SK-N-SH (cell line): ENCODE data around the gene DIPK1C. TPM values are rescaled to one million over a fixed set of nuclear protein-coding genes. Genes with fewer than 3 reads are reported as not detected.

ENCODE experiments used
- CTCF ChIA-PET: fragments of 300-600, 350-600 bp; formaldehyde crosslinking; extraction: SDS; loops from one replicate; lab custom pipeline; 2021; lab: Yijun Ruan, JAX
- POLR2A ChIA-PET: fragments of 350-600 bp; sonication (Branson Sonifier 250); formaldehyde crosslinking; extraction: SDS; loops from one replicate; lab custom pipeline; 2020; ENCODE audit warnings: antibody characterized with exemption, inconsistent platforms; lab: Yijun Ruan, JAX
- DNase-seq: peaks from one replicate; pipeline ENCODE4 v3.0.0; 2012
- H2AFZ ChIP-seq: fragments of 200-600 bp; sonication (generic); 2 replicates; pipeline ENCODE4 v1.8.1; 2016; ENCODE audit warnings: antibody characterized with exemption, mild to moderate bottlenecking, low read depth
- H3F3A ChIP-seq: fragments of 200-600 bp; sonication (generic); replicated peaks from 2 replicates; pipeline ENCODE3; 2016; ENCODE audit warnings: antibody characterized with exemption, mild to moderate bottlenecking; ENCODE audit not compliant: insufficient read depth
- H3K27ac ChIP-seq, 2 experiments: fragments of 200-500 bp in 1 of 2; fragments of 200-600 bp in 1 of 2; sonication (Bioruptor generic) in 1 of 2; sonication (generic), shearing (Covaris generic) in 1 of 2; 2 replicates each; pipeline versions ENCODE4 v1.5.1 to v1.6.1; 2014 to 2016; ENCODE audit warnings: low read depth in 2 of 2, inconsistent platforms in 1 of 2, low read length in 1 of 2, mild to moderate bottlenecking in 1 of 2, mixed read lengths in 1 of 2
- H3K27me3 ChIP-seq: fragments of 200-600 bp; sonication (generic), shearing (Covaris generic); 2 replicates; pipeline ENCODE4 v1.6.1; 2016; ENCODE audit warnings: mixed run types; ENCODE audit not compliant: insufficient read depth
- H3K36me3 ChIP-seq, 2 experiments: fragments of 200-500 bp in 1 of 2; fragments of 200-600 bp in 1 of 2; sonication (Bioruptor generic) in 1 of 2; sonication (generic) in 1 of 2; replicated peaks in 1 of 2; 2 replicates each; pipeline versions ENCODE3 to v1.5.1; 2014 to 2016; ENCODE audit warnings: low read length in 1 of 2, mild to moderate bottlenecking in 1 of 2; ENCODE audit not compliant: insufficient read depth in 2 of 2, control insufficient read depth in 1 of 2
- H3K4me1 ChIP-seq, 2 experiments: fragments of 200-500 bp in 1 of 2; fragments of 200-600 bp in 1 of 2; sonication (Bioruptor generic) in 1 of 2; sonication (generic), shearing (Covaris generic) in 1 of 2; 2 replicates each; pipeline versions ENCODE4 v1.5.1 to v1.6.1; 2014 to 2016; ENCODE audit warnings: low read depth in 1 of 2, low read length in 1 of 2, mixed run types in 1 of 2; ENCODE audit not compliant: insufficient read depth in 2 of 2, control insufficient read depth in 1 of 2
- H3K4me2 ChIP-seq: fragments of 200-600 bp; sonication (generic), shearing (Covaris generic); 2 replicates; pipeline ENCODE4 v1.6.1; 2017; ENCODE audit warnings: mixed run types
- H3K4me3 ChIP-seq, 2 experiments: fragments of 200-500 bp in 1 of 2; fragments of 200-600 bp in 1 of 2; sonication (Bioruptor generic) in 1 of 2; sonication (generic), shearing (Covaris generic) in 1 of 2; 2 replicates each; pipeline versions ENCODE4 v1.5.1 to v1.8.1; 2014 to 2016; ENCODE audit warnings: low read depth in 2 of 2, inconsistent platforms in 1 of 2, low read length in 1 of 2, mild to moderate bottlenecking in 1 of 2, mixed read lengths in 1 of 2, moderate library complexity in 1 of 2
- H3K79me2 ChIP-seq: fragments of 200-600 bp; sonication (generic); 2 replicates; pipeline ENCODE4 v1.8.1; 2017; ENCODE audit warnings: mild to moderate bottlenecking; ENCODE audit not compliant: insufficient read depth
- H3K9ac ChIP-seq: fragments of 200-600 bp; sonication (generic); 2 replicates; pipeline ENCODE4 v1.6.1; 2017; ENCODE audit warnings: mixed run types
- H3K9me2 ChIP-seq: fragments of 200-600 bp; sonication (generic); 2 replicates; pipeline ENCODE4 v1.6.1; 2017; ENCODE audit warnings: mixed run types
- H3K9me3 ChIP-seq: fragments of 200-600 bp; sonication (generic); 2 replicates; pipeline ENCODE4 v1.6.1; 2017; ENCODE audit warnings: mixed run types, mild to moderate bottlenecking, moderate library complexity
- H4K20me1 ChIP-seq: fragments of 200-600 bp; sonication (generic); 2 replicates; pipeline ENCODE4 v1.6.1; 2017; ENCODE audit warnings: mild to moderate bottlenecking, mixed run types; ENCODE audit not compliant: insufficient read depth
- ELF1 ChIP-seq: IDR thresholded peaks from 2 replicates; pipeline ENCODE4 v1.4.0; 2012
- FOXJ3 ChIP-seq: sonication (generic); formaldehyde crosslinking; IDR thresholded peaks from 2 replicates; pipeline ENCODE4 v1.5.1; 2020; ENCODE audit warnings: mild to moderate bottlenecking, missing genetic modification reagents
- GABPA ChIP-seq: IDR thresholded peaks from 2 replicates; pipeline ENCODE4 v1.4.0; 2012; ENCODE audit warnings: low read depth, mild to moderate bottlenecking
- GATA2 ChIP-seq: sonication (generic); formaldehyde crosslinking; IDR thresholded peaks from 2 replicates; pipeline ENCODE4 v1.5.0; 2020; ENCODE audit warnings: mild to moderate bottlenecking, missing genetic modification reagents
- MXI1 ChIP-seq: IDR thresholded peaks from 2 replicates; pipeline ENCODE4 v1.6.1; 2012; ENCODE audit warnings: mild to moderate bottlenecking, low read depth, low read length, improper control_type of control experiment
- NFIC ChIP-seq: IDR thresholded peaks from 2 replicates; pipeline ENCODE4 v1.4.0; 2012; ENCODE audit warnings: borderline replicate concordance
- RAD21 ChIP-seq: IDR thresholded peaks from 2 replicates; pipeline ENCODE4 v1.6.1; 2012; ENCODE audit warnings: mild to moderate bottlenecking, low read length
- SIN3A ChIP-seq: IDR thresholded peaks from 2 replicates; pipeline ENCODE4 v1.6.1; 2012; ENCODE audit warnings: low read depth, mild to moderate bottlenecking, low read length, moderate library complexity, borderline replicate concordance
- TAF1 ChIP-seq: IDR thresholded peaks from 2 replicates; pipeline ENCODE4 v1.6.1; 2012; ENCODE audit warnings: low read depth, mild to moderate bottlenecking, low read length, moderate library complexity, borderline replicate concordance
- TEAD4 ChIP-seq: IDR thresholded peaks from 2 replicates; pipeline ENCODE4 v1.4.0; 2012; ENCODE audit warnings: mild to moderate bottlenecking, borderline replicate concordance; ENCODE audit not compliant: insufficient read depth
- WGBS: methylation state at CpG from one replicate; pipeline ENCODE4 v1.1.6; 2017; ENCODE audit warnings: low lambda C conversion rate; 5-methylcytosine and 5-hydroxymethylcytosine counted together
- polyA plus RNA-seq, 3 experiments: library from polyadenylated mRNA; depleted of rRNA; stranded (reverse); fragments of >200 nt; gene quantifications; 2 replicates each; pipeline ENCODE4 v1.2.3, GENCODE V29; 2012
- TF ChIP-seq, protein P1 (sequence below): IDR thresholded peaks from 2 replicates; pipeline ENCODE4; 2012
- TF ChIP-seq, protein P2 (sequence below): IDR thresholded peaks from 2 replicates; pipeline ENCODE4 v1.6.1; 2012; ENCODE audit warnings: mild to moderate bottlenecking, low read depth, low read length, moderate library complexity
- TF ChIP-seq, protein P3 (sequence below): fragments of 200-600 bp; sonication (generic); IDR thresholded peaks from 2 replicates; pipeline ENCODE4 v1.6.1; 2017; ENCODE audit warnings: antibody characterized with exemption, mild to moderate bottlenecking, moderate library complexity
- TF ChIP-seq, protein P4 (sequence below): IDR thresholded peaks from 2 replicates; pipeline ENCODE4 v1.4.0; 2012; ENCODE audit warnings: low read depth
- TF ChIP-seq, protein P5 (sequence below): fragments of 150-350 bp; IDR thresholded peaks from 2 replicates; pipeline ENCODE4 v1.6.1; 2017; ENCODE audit warnings: antibody characterized with exemption, low read length, low read depth, borderline replicate concordance

The DIPK1C gene
- polyA plus RNA-seq, 1 of the 3 experiments (the other 2 are of a cell fraction) = not detected

DNA sequence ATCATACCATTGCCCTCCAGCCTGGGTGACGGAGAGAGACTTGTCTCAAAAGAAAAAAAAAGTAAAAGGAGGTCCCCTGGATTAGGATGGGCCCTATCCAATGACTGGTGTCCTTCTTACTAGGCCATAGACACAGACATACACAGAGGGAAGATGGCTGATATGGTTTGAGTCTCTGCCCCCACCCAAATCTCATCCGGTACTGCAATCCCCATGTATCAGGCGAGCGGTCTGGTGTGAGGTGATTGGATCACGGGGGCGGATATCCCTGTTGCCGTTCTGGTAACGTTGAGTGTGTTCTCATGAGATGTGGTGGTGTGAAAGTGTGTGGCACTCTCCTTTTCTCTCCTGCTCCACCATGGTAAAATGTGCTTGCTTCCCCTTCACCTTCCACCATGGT is 31.2 kb upstream of the DIPK1C start (continued):
- TF ChIP-seq NFIC = no peak
- TF ChIP-seq, protein P1, sequence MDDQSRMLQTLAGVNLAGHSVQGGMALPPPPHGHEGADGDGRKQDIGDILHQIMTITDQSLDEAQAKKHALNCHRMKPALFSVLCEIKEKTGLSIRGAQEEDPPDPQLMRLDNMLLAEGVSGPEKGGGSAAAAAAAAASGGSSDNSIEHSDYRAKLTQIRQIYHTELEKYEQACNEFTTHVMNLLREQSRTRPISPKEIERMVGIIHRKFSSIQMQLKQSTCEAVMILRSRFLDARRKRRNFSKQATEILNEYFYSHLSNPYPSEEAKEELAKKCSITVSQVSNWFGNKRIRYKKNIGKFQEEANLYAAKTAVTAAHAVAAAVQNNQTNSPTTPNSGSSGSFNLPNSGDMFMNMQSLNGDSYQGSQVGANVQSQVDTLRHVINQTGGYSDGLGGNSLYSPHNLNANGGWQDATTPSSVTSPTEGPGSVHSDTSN = no peak
- TF ChIP-seq FOXJ3 (CRISPR knock-in tag) = no peak
- TF ChIP-seq, protein P2, sequence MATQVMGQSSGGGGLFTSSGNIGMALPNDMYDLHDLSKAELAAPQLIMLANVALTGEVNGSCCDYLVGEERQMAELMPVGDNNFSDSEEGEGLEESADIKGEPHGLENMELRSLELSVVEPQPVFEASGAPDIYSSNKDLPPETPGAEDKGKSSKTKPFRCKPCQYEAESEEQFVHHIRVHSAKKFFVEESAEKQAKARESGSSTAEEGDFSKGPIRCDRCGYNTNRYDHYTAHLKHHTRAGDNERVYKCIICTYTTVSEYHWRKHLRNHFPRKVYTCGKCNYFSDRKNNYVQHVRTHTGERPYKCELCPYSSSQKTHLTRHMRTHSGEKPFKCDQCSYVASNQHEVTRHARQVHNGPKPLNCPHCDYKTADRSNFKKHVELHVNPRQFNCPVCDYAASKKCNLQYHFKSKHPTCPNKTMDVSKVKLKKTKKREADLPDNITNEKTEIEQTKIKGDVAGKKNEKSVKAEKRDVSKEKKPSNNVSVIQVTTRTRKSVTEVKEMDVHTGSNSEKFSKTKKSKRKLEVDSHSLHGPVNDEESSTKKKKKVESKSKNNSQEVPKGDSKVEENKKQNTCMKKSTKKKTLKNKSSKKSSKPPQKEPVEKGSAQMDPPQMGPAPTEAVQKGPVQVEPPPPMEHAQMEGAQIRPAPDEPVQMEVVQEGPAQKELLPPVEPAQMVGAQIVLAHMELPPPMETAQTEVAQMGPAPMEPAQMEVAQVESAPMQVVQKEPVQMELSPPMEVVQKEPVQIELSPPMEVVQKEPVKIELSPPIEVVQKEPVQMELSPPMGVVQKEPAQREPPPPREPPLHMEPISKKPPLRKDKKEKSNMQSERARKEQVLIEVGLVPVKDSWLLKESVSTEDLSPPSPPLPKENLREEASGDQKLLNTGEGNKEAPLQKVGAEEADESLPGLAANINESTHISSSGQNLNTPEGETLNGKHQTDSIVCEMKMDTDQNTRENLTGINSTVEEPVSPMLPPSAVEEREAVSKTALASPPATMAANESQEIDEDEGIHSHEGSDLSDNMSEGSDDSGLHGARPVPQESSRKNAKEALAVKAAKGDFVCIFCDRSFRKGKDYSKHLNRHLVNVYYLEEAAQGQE = no peak
- no peak for TF ChIP-seq SIN3A
- no peak for TF ChIP-seq RAD21
- no peak for TF ChIP-seq ELF1
- TF ChIP-seq GATA2 (CRISPR knock-in tag) = no peak
- TF ChIP-seq, all 33 proteins: peak for 0

DNA sequence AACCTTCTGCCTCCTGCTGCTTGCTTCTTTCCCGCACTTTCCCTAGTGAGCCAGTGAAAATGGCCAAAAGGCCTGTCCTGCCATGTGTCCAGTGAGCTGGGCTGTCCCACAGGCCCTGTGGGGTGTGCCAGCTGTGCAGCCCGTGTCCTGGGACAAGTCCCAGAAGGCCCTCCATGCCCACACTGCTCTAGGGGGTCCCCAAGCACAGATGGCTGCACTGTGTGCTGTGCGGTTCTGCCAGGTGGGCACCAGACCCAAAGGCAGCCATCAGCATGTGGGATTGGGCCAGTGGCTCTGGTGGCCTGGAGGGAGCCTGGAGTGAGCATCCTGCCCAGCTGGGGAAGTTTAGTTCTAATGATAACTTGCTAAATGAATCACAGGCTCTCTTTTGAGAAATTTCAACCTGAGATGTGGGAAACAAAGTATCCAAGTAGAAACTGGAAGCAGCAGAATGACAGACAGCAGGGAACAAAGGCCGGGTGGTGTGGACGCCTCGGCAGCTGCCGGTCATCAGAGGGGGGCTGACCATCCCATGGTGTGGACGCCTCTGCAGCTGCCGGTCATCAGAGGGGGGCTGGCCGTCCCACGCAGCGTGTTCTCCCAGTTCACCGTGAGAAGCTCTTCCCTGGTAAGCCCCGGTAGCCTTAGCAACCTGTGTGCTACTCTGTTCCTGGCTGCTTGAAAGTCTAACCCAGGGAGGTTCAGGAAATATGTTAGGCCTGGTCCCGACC is 29.2 kb upstream of the DIPK1C start:
- no peaks in the 10 kb centered on the region for H3F3A ChIP-seq
- CTCF ChIA-PET = interaction anchor here (0.6 to 1.5 kb wide), 3 partner anchors 9 to 144 kb away, joined by 3 to 4 read pairs (median 3); no protein-coding TSS in a partner anchor
- no peak overlapping the region for H2AFZ ChIP-seq
- H3K9me3 ChIP-seq = no peaks in the 10 kb centered on the region
- no peak overlapping the region for H3K4me3 ChIP-seq
- no peaks in the 10 kb centered on the region for H3K36me3 ChIP-seq
- no peaks in the 10 kb centered on the region; a peak in 1 of 4 replicates for H3K4me1 ChIP-seq
- no peak overlapping the region for H3K4me2 ChIP-seq
- DNase-seq = no peak
- no peak overlapping the region for H3K27ac ChIP-seq
- H3K9ac ChIP-seq = no peak overlapping the region
- TF ChIP-seq TAF1 (no peak), GABPA (no peak), ELF1 (no peak), TEAD4 (no peak), FOXJ3 (CRISPR knock-in tag) (no peak), NFIC (no peak), GATA2 (CRISPR knock-in tag) (no peak), MXI1 (no peak)
- TF ChIP-seq, protein P3, sequence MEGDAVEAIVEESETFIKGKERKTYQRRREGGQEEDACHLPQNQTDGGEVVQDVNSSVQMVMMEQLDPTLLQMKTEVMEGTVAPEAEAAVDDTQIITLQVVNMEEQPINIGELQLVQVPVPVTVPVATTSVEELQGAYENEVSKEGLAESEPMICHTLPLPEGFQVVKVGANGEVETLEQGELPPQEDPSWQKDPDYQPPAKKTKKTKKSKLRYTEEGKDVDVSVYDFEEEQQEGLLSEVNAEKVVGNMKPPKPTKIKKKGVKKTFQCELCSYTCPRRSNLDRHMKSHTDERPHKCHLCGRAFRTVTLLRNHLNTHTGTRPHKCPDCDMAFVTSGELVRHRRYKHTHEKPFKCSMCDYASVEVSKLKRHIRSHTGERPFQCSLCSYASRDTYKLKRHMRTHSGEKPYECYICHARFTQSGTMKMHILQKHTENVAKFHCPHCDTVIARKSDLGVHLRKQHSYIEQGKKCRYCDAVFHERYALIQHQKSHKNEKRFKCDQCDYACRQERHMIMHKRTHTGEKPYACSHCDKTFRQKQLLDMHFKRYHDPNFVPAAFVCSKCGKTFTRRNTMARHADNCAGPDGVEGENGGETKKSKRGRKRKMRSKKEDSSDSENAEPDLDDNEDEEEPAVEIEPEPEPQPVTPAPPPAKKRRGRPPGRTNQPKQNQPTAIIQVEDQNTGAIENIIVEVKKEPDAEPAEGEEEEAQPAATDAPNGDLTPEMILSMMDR = no peak
- TF ChIP-seq, protein P1 = no peak
- TF ChIP-seq, protein P4, sequence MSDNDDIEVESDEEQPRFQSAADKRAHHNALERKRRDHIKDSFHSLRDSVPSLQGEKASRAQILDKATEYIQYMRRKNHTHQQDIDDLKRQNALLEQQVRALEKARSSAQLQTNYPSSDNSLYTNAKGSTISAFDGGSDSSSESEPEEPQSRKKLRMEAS = no peak
- TF ChIP-seq, protein P5, sequence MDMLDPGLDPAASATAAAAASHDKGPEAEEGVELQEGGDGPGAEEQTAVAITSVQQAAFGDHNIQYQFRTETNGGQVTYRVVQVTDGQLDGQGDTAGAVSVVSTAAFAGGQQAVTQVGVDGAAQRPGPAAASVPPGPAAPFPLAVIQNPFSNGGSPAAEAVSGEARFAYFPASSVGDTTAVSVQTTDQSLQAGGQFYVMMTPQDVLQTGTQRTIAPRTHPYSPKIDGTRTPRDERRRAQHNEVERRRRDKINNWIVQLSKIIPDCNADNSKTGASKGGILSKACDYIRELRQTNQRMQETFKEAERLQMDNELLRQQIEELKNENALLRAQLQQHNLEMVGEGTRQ = no peak
- TF ChIP-seq, all 33 proteins: peak for 0
- POLR2A ChIA-PET = no interaction called here
- WGBS = 35% methylated on average over 6 of the region's 15 CpGs
- H3K9me2 ChIP-seq = no peaks in the 10 kb centered on the region
- no peaks in the 10 kb centered on the region for H4K20me1 ChIP-seq
- H3K27me3 ChIP-seq = peaks cover 54% of the 10 kb centered on the region
- H3K79me2 ChIP-seq = no peaks in the 10 kb centered on the region
